Lower leg skin (tissue), 4 donors: ENCODE results near the gene CALU. TPM values are rescaled to one million over a fixed set of nuclear protein-coding genes. Genes with fewer than 3 reads are reported as not detected.

Source experiments
- DNase-seq, 2 donors: peaks; one replicate each; pipeline ENCODE4 v3.0.0-alpha.2; 2019; ENCODE audit warnings: low spot score in 2 of 2
- H3K4me3 ChIP-seq: fragments of 200-600 bp; sonication (generic); 2 replicates; pipeline ENCODE4 v1.5.1; 2017; ENCODE audit warnings: mild to moderate bottlenecking, low read depth; ENCODE audit not compliant: poor library complexity, severe bottlenecking
- POLR2A ChIP-seq, 2 donors: fragments of 450-650 bp; IDR thresholded peaks; one replicate each; pipeline ENCODE4 v1.6.1; 2016 to 2017; ENCODE audit warnings: antibody characterized with exemption in 2 of 2, mild to moderate bottlenecking in 1 of 2, moderate library complexity in 1 of 2
- WGBS, 2 donors: methylation state at CpG; one replicate each; pipeline ENCODE4 v1.1.5; 2018; 5-methylcytosine and 5-hydroxymethylcytosine counted together
- intact Hi-C: fragments of 100-400 bp; cut with DNase I; formaldehyde crosslinking; loops from one replicate; pipeline ENCODE4 v1.15.0; 2023; ENCODE audit warnings: low total_unique reads
- total RNA-seq, 4 donors: library from RNA; depleted of rRNA; stranded (reverse); fragments of >200 nt; gene quantifications; one replicate each; pipeline ENCODE4 v1.1.0, GENCODE V29; 2016
- TF ChIP-seq, protein P1 (sequence below), 3 donors: fragments of 450-650 bp; IDR thresholded peaks; one replicate each; pipeline ENCODE4 v1.5.1; 2016; ENCODE audit warnings: antibody characterized with exemption in 3 of 3, mild to moderate bottlenecking in 3 of 3, moderate library complexity in 2 of 3

The CALU gene
- total RNA-seq, 4 donors from 2014 or later = 22.7 to 53.8 (median 30.8) TPM

GRCh38 chr7:128812514-128813168 lies 73.5 kb downstream of the CALU start:
- TF ChIP-seq, protein P1, sequence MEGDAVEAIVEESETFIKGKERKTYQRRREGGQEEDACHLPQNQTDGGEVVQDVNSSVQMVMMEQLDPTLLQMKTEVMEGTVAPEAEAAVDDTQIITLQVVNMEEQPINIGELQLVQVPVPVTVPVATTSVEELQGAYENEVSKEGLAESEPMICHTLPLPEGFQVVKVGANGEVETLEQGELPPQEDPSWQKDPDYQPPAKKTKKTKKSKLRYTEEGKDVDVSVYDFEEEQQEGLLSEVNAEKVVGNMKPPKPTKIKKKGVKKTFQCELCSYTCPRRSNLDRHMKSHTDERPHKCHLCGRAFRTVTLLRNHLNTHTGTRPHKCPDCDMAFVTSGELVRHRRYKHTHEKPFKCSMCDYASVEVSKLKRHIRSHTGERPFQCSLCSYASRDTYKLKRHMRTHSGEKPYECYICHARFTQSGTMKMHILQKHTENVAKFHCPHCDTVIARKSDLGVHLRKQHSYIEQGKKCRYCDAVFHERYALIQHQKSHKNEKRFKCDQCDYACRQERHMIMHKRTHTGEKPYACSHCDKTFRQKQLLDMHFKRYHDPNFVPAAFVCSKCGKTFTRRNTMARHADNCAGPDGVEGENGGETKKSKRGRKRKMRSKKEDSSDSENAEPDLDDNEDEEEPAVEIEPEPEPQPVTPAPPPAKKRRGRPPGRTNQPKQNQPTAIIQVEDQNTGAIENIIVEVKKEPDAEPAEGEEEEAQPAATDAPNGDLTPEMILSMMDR (IDR thresholded peaks at IDR 0.05) = no peak
- TF ChIP-seq POLR2A (IDR thresholded peaks at IDR 0.05) = no peak
- H3K4me3 ChIP-seq = no peak overlapping the region
- 61 to 62% methylated on average over 11 of the region's 11 CpGs for WGBS, 2 donors
- DNase-seq = no peak
- intact Hi-C loops = no loop called here

DNA sequence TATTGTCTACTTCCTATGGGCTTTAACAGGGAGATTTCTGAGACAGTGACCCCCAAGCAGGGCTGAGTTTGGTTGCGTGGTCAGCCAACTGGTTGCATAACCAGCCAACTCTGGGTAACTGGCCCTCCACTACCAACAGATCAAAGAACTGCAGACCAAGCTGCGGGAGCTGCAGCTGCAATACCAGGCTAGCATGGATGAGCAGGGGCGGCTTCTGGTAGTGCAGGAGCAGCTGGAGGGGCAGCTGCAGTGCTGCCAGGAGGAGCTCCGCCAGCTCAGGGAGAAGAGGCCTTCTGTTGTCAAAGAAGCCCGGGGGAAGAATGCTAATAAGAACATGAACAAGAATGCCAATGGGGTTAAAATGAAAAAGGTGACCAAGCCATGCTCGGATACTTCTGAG lies 75.3 kb downstream of the CALU start:
- intact Hi-C loops = no loop called here
- WGBS, 2 donors = 82 to 83% methylated on average over 6 of the region's 6 CpGs
- no peak for TF ChIP-seq POLR2A (IDR thresholded peaks at IDR 0.05)
- TF ChIP-seq, protein P1 (IDR thresholded peaks at IDR 0.05) = no peak

GRCh38 chr7:128815289-128815942 lies 76.3 kb downstream of the CALU start:
- TF ChIP-seq, protein P1 (IDR thresholded peaks at IDR 0.05) = no peak
- TF ChIP-seq POLR2A (IDR thresholded peaks at IDR 0.05) = no peak
- intact Hi-C loops = no loop called here
- WGBS, 2 donors = 76 to 79% methylated on average over 7 of the region's 7 CpGs
- H3K4me3 ChIP-seq = no peak overlapping the region
- no peak for DNase-seq

More for the DNA sequence above, 75.3 kb downstream of the CALU start:
- no peak for DNase-seq
- no peak overlapping the region for H3K4me3 ChIP-seq

- H3K4me3 ChIP-seq = no peak overlapping the region
- intact Hi-C loops = no loop called here
- DNase-seq = no peak
- TF ChIP-seq, protein P1 (IDR thresholded peaks at IDR 0.05) = no peak
- TF ChIP-seq POLR2A (IDR thresholded peaks at IDR 0.05) = no peak
- WGBS, 2 donors = 82 to 95% methylated on average over 3 of the region's 3 CpGs
Measured at GRCh38 chr7:128818694-128819093, 79.5 kb downstream of the CALU start.

Other genes starting within 250 kb of the CALU start
- 1 to 10 TPM in 1 of 4 donors, under 1 TPM in 2, not detected in 1; 0.26 to 1.0 (median 0.71) TPM for gene GARIN1A, start 67.1 kb upstream of the CALU start, total RNA-seq
- not detected for gene OPN1SW, start 36.4 kb downstream of the CALU start, total RNA-seq
- 1 to 10 TPM in 3 of 4 donors, not detected in 1; 1.4 to 2.3 (median 1.8) TPM for gene CCDC136, start 52.6 kb downstream of the CALU start, total RNA-seq
- 10 to 100 TPM in 1 of 4 donors, 1 to 10 TPM in 3; 5.0 to 11.1 (median 6.2) TPM for gene FLNC, start 91.0 kb downstream of the CALU start, total RNA-seq
- gene ATP6V1F, start 123.5 kb downstream of the CALU start, total RNA-seq = 100 to 1,000 TPM in 3 of 4 donors, 10 to 100 TPM in 1; 71.3 to 165 (median 137) TPM
- gene KCP, start 171.3 kb downstream of the CALU start, total RNA-seq = under 1 TPM in 3 of 4 donors, not detected in 1; 0.07 to 0.68 (median 0.21) TPM
- 10 to 100 TPM; 13.5 to 23.4 (median 15.6) TPM for gene IRF5, start 198.6 kb downstream of the CALU start, total RNA-seq